Naive thymus-derived CD4-positive, alpha-beta T cell (primary cell): Measurements from ENCODE around the gene DHDH. TPM values are rescaled to one million over a fixed set of nuclear protein-coding genes. Genes with fewer than 3 reads are reported as not detected.

Experiments used
- ATAC-seq: fragments of 150-1000 bp; cut with Tn5 transposase; 2 replicates; pipeline ENCODE4 v1.10.0; 2021; ENCODE audit warnings: mild to moderate bottlenecking, moderate library complexity
- CTCF ChIA-PET: fragments of 350-600 bp; sonication (Branson Sonifier 250); formaldehyde crosslinking; loops from one replicate; lab custom pipeline; 2021; ENCODE audit warnings: antibody characterized with exemption; lab: Charles Lee
- POLR2A ChIA-PET: fragments of 350-600 bp; sonication (Branson Sonifier 250); formaldehyde crosslinking; loops from one replicate; lab custom pipeline; 2021; ENCODE audit warnings: antibody characterized with exemption, inconsistent platforms; lab: Charles Lee
- DNase-seq, 9 donors: peaks; one replicate each; pipeline versions ENCODE4 v3.0.0 to v3.0.0-alpha.2; 2020 to 2022; ENCODE audit warnings: mixed read lengths in 1 of 9
- H3K27ac ChIP-seq: one replicate; pipeline ENCODE4 v1.7.0; 2013; ENCODE audit warnings: mild to moderate bottlenecking, low read depth, low read length, moderate library complexity
- H3K27me3 ChIP-seq, 2 donors: one replicate each; pipeline ENCODE4 v1.7.0; 2013; ENCODE audit warnings: low read length in 2 of 2, mild to moderate bottlenecking in 2 of 2, moderate library complexity in 2 of 2; ENCODE audit not compliant: control insufficient read depth in 2 of 2, insufficient read depth in 2 of 2
- H3K36me3 ChIP-seq, 3 experiments: 1 replicate in 2 of 3; 2 replicates in 1 of 3; pipeline ENCODE4 v1.7.0; 2013; ENCODE audit warnings: low read length in 3 of 3, mild to moderate bottlenecking in 3 of 3, moderate library complexity in 1 of 3; ENCODE audit not compliant: insufficient read depth in 3 of 3, control insufficient read depth in 2 of 3
- H3K4me1 ChIP-seq, 2 donors: one replicate each; pipeline ENCODE4 v1.7.0; 2013; ENCODE audit warnings: low read length in 2 of 2, mild to moderate bottlenecking in 2 of 2, moderate library complexity in 1 of 2; ENCODE audit not compliant: control insufficient read depth in 2 of 2, insufficient read depth in 2 of 2
- H3K4me3 ChIP-seq: 2 replicates; pipeline ENCODE4 v1.7.0; 2013; ENCODE audit warnings: mild to moderate bottlenecking, low read length
- H3K9me3 ChIP-seq, 3 experiments: 1 replicate in 2 of 3; 2 replicates in 1 of 3; pipeline ENCODE4 v1.7.0; 2013; ENCODE audit warnings: low read length in 3 of 3; ENCODE audit not compliant: control insufficient read depth in 2 of 3
- H3K27ac Mint-ChIP-seq, 9 donors: one replicate each; pipeline ENCODE4 v1.8.0; 2020 to 2022; ENCODE audit warnings: mixed read lengths in 9 of 9, mild to moderate bottlenecking in 8 of 9, moderate library complexity in 5 of 9, inconsistent platforms in 2 of 9
- H3K27me3 Mint-ChIP-seq, 5 donors: one replicate each; pipeline ENCODE4 v1.8.0; 2021 to 2022; ENCODE audit warnings: mixed read lengths in 5 of 5, mild to moderate bottlenecking in 1 of 5
- H3K36me3 Mint-ChIP-seq, 5 donors: one replicate each; pipeline ENCODE4 v1.8.0; 2020 to 2022; ENCODE audit warnings: mixed read lengths in 5 of 5, mild to moderate bottlenecking in 3 of 5, inconsistent platforms in 1 of 5
- H3K4me1 Mint-ChIP-seq, 7 donors: one replicate each; pipeline ENCODE4 v1.8.0; 2020 to 2022; ENCODE audit warnings: mixed read lengths in 7 of 7, mild to moderate bottlenecking in 3 of 7, inconsistent platforms in 1 of 7
- H3K4me3 Mint-ChIP-seq, 10 donors: one replicate each; pipeline ENCODE4 v1.8.0; 2020 to 2022; ENCODE audit warnings: mild to moderate bottlenecking in 10 of 10, mixed read lengths in 10 of 10, moderate library complexity in 6 of 10, inconsistent platforms in 2 of 10
- H3K9me3 Mint-ChIP-seq, 11 donors: one replicate each; pipeline ENCODE4 v1.8.0; 2020 to 2022; ENCODE audit warnings: mixed read lengths in 11 of 11, mild to moderate bottlenecking in 4 of 11, inconsistent platforms in 1 of 11, moderate library complexity in 1 of 11
- intact Hi-C, 2 donors: fragments of 100-400 bp; cut with micrococcal nuclease; formaldehyde crosslinking; loops; one replicate each; pipeline ENCODE4 v1.15.1; 2023
- polyA plus RNA-seq, 2 donors: library from polyadenylated mRNA; unstranded; fragments of 300-500 nt; fragmentation: Illumina TruSeq; gene quantifications; one replicate each; pipeline ENCODE4 v1.2.3, GENCODE V29; 2021
- total RNA-seq, 6 experiments: library from RNA in 5 of 6; stranded (reverse) in 5 of 6; gene quantifications; 1 replicate in 5 of 6; 2 replicates in 1 of 6; pipeline ENCODE4 v1.2.3 and lab custom pipeline; 2021 to 2026

The DHDH gene
- total and polyA plus RNA-seq, 7 experiments from 2014 or later = 1.0 to 2.7 (median 1.3) TPM

- no peak for ATAC-seq
- H3K4me1 ChIP-seq = peaks cover 12 to 19% of the 10 kb centered on the region in 2 donors
- H3K36me3 ChIP-seq = peaks cover 0 to 6% (median 0%) of the 10 kb centered on the region in 3 experiments
- H3K27me3 ChIP-seq = no peaks in the 10 kb centered on the region
- peak overlapping the region; percentile 72 to 93 (median 83) for H3K27ac Mint-ChIP-seq
- intact Hi-C loops = loop anchor here (1.0 to 2.0 kb wide), 6 partner anchors 10 to 81 kb away; partner anchors contain the start of genes DHDH (in 1 of the 2), FTL (in 1 of the 2), GYS1 (in 1 of the 2) and NUCB1 (in 1 of the 2)
- CTCF ChIA-PET = interaction anchor here (0.9 to 2.6 kb wide), 2 partner anchors 15 to 310 kb away, joined by 3 to 7 read pairs; no protein-coding TSS in a partner anchor
- peak overlapping the region; percentile 65 for H3K4me3 ChIP-seq
- DNase-seq = no peak
- H3K27me3 Mint-ChIP-seq = peaks cover 0 to 2% (median 0%) of the 10 kb centered on the region in 5 donors
- H3K4me3 Mint-ChIP-seq = peak overlapping the region; percentile 82 to 94 (median 93)
- peaks cover 26 to 48% (median 38%) of the 10 kb centered on the region in 7 donors for H3K4me1 Mint-ChIP-seq
- POLR2A ChIA-PET = interaction anchor here (0.6 to 3.8 kb wide), 4 partner anchors 10 to 655 kb away, joined by 3 to 58 read pairs (median 4); partner anchors contain the start of gene FTL
- H3K27ac ChIP-seq = peak overlapping the region; percentile 85
- H3K9me3 Mint-ChIP-seq = peaks cover 0 to 2% (median 0%) of the 10 kb centered on the region in 11 donors
- H3K9me3 ChIP-seq = no peaks in the 10 kb centered on the region
- peaks cover 0 to 28% (median 5%) of the 10 kb centered on the region in 5 donors for H3K36me3 Mint-ChIP-seq
These were observed 21.9 kb downstream of the DHDH start for GRCh38 chr19:48955308-48955958.

- H3K27ac Mint-ChIP-seq = peak overlapping the region in 4 of 9 donors; percentile 21 to 59 (median 50)
- intact Hi-C loops = no loop called here
- H3K4me3 Mint-ChIP-seq = peak overlapping the region in 4 of 10 donors; percentile 7 to 23 (median 12)
- peaks cover 22 to 23% of the 10 kb centered on the region in 2 donors for H3K4me1 ChIP-seq
- H3K27ac ChIP-seq = no peak overlapping the region
- no peaks in the 10 kb centered on the region for H3K9me3 ChIP-seq
- H3K27me3 Mint-ChIP-seq = peaks cover 0 to 2% (median 0%) of the 10 kb centered on the region in 5 donors
- H3K4me3 ChIP-seq = no peak overlapping the region
- CTCF ChIA-PET = interaction anchor here (0.9 kb wide), 1 partner anchor 164 kb away, joined by 6 read pairs; no protein-coding TSS in a partner anchor
- peaks cover 0 to 38% (median 5%) of the 10 kb centered on the region in 5 donors for H3K36me3 Mint-ChIP-seq
- peaks cover 45 to 70% (median 58%) of the 10 kb centered on the region in 7 donors for H3K4me1 Mint-ChIP-seq
- DNase-seq (no peak), ATAC-seq (no peak)
- POLR2A ChIA-PET = interaction anchor here (0.7 to 2.5 kb wide), 2 partner anchors 8 to 49 kb away, joined by 3 to 9 read pairs; partner anchors contain the start of gene FTL
- H3K27me3 ChIP-seq = no peaks in the 10 kb centered on the region
- H3K9me3 Mint-ChIP-seq = peaks cover 0 to 2% (median 0%) of the 10 kb centered on the region in 11 donors
- peaks cover 0 to 6% (median 0%) of the 10 kb centered on the region in 3 experiments for H3K36me3 ChIP-seq
These were observed 24.5 kb downstream of the DHDH start for GRCh38 chr19:48958006-48958405.

GRCh38 chr19:48959341-48960239 is 26.1 kb downstream of the DHDH start:
- no peaks in the 10 kb centered on the region for H3K9me3 ChIP-seq
- no peak overlapping the region for H3K4me3 ChIP-seq
- ATAC-seq (no peak), DNase-seq (no peak)
- intact Hi-C loops = no loop called here
- POLR2A ChIA-PET = interaction anchor here (0.6 to 1.4 kb wide), 6 partner anchors 8 to 497 kb away, joined by 3 to 5 read pairs (median 4); no protein-coding TSS in a partner anchor
- no peak overlapping the region for H3K27ac ChIP-seq
- H3K9me3 Mint-ChIP-seq = no peaks in the 10 kb centered on the region
- peaks cover 0 to 6% (median 0%) of the 10 kb centered on the region in 3 experiments for H3K36me3 ChIP-seq
- peaks cover 0 to 38% (median 5%) of the 10 kb centered on the region in 5 donors for H3K36me3 Mint-ChIP-seq
- H3K4me1 Mint-ChIP-seq = peaks cover 54 to 82% (median 69%) of the 10 kb centered on the region in 7 donors
- H3K27me3 Mint-ChIP-seq = peaks cover 0 to under 1% (median 0%) of the 10 kb centered on the region in 5 donors
- H3K4me3 Mint-ChIP-seq = peak overlapping the region in 1 of 10 donors; percentile 40
- CTCF ChIA-PET = interaction anchor here (1.5 kb wide), 1 partner anchor 117 kb away, joined by 4 read pairs; no protein-coding TSS in a partner anchor
- peak overlapping the region in 3 of 9 donors; percentile 14 to 51 (median 18) for H3K27ac Mint-ChIP-seq
- H3K4me1 ChIP-seq = peaks cover 36 to 38% of the 10 kb centered on the region in 2 donors
- H3K27me3 ChIP-seq = no peaks in the 10 kb centered on the region

- Mint-ChIP-seq H3K9me3 (peaks cover 0 to 5% (median 0%) of the 10 kb centered on the region in 11 donors), H3K4me3 (peak overlapping the region in 4 of 10 donors; percentile 9 to 45 (median 13)), H3K27me3 (no peaks in the 10 kb centered on the region), H3K27ac (peak overlapping the region in 7 of 9 donors; percentile 56 to 99 (median 78)), H3K4me1 (peaks cover 46 to 86% (median 74%) of the 10 kb centered on the region in 7 donors), H3K36me3 (peaks cover 0 to 36% (median 14%) of the 10 kb centered on the region in 5 donors)
- Histone ChIP-seq H3K27me3 (no peaks in the 10 kb centered on the region), H3K36me3 (peaks cover 0 to 3% (median 1%) of the 10 kb centered on the region in 3 experiments), H3K9me3 (no peaks in the 10 kb centered on the region), H3K27ac (no peak overlapping the region), H3K4me3 (no peak overlapping the region), H3K4me1 (peaks cover 28 to 31% of the 10 kb centered on the region in 2 donors)
- ChIA-PET CTCF (no interaction called here), POLR2A (interaction anchor here (0.6 to 1.5 kb wide), 5 partner anchors 10 to 234 kb away, joined by 3 to 6 read pairs (median 3); no protein-coding TSS in a partner anchor)
- DNase-seq (no peak), ATAC-seq (no peak)
- intact Hi-C loops = no loop called here
These were observed 27.7 kb downstream of the DHDH start for GRCh38 chr19:48961051-48961649.

GRCh38 chr19:48961673-48962028 is 28.2 kb downstream of the DHDH start:
- Histone ChIP-seq H3K36me3 (peaks cover 0 to 6% (median 6%) of the 10 kb centered on the region in 3 experiments), H3K9me3 (no peaks in the 10 kb centered on the region), H3K27me3 (no peaks in the 10 kb centered on the region), H3K4me3 (no peak overlapping the region), H3K27ac (peak overlapping the region; percentile 64), H3K4me1 (peaks cover 33 to 35% of the 10 kb centered on the region in 2 donors)
- no peak for DNase-seq
- Mint-ChIP-seq H3K4me1 (peaks cover 45 to 86% (median 74%) of the 10 kb centered on the region in 7 donors), H3K27me3 (no peaks in the 10 kb centered on the region), H3K4me3 (peak overlapping the region in 8 of 10 donors; percentile 47 to 100 (median 94)), H3K9me3 (peaks cover 0 to 5% (median 0%) of the 10 kb centered on the region in 11 donors), H3K36me3 (peaks cover 0 to 38% (median 15%) of the 10 kb centered on the region in 5 donors), H3K27ac (peak overlapping the region; percentile 66 to 100 (median 91))
- intact Hi-C loops = no loop called here
- CTCF ChIA-PET = no interaction called here
- POLR2A ChIA-PET = interaction anchor here (0.8 to 1.5 kb wide), 9 partner anchors 8 to 166 kb away, joined by 3 to 7 read pairs (median 5); partner anchors contain the start of genes NUCB1 and PPP1R15A
- no peak for ATAC-seq
